HG03103 (cell line): Measurements from ENCODE around the gene CLEC20A.
A peak's percentile ranks its signal among the peaks of the same experiment; 100 is the strongest.

Experiments
- ATAC-seq: cut with Tn5 transposase; IDR thresholded peaks from one replicate; pipeline ENCODE4 v1.9.1; 2021; ENCODE audit warnings: low read depth; ENCODE audit not compliant: unreplicated experiment

The CLEC20A gene

DNA sequence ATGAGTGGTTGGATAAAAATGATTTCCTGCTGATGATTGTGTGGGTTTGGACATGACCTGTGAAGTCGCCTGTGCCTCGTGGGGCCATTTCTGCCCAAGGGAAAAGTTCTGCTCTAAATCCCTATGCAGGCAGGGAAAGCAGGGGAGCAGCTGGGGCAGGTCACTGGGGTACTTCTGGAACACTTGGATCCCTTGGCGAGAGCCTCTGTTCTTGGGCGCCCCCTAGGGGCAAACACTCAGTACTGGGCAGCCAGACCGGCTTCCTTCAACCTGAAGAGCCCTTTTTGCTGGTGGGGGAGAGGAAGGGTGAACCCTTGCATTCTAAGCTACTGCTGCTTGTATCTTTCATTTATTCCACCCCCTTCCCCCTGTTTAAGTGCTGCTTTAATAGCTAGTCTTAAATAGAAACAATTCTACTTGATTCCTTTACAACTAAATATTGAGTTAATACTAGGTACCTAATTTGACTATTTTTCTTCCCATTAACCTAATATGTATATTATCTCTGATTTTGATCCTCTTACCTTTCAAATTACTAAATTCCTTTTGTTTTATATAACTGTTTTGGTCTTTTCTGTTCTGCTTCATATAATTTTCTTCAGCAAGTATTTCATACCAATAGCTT, 5.1 kb upstream of the CLEC20A start:
- peak; percentile 81 for ATAC-seq

DNA sequence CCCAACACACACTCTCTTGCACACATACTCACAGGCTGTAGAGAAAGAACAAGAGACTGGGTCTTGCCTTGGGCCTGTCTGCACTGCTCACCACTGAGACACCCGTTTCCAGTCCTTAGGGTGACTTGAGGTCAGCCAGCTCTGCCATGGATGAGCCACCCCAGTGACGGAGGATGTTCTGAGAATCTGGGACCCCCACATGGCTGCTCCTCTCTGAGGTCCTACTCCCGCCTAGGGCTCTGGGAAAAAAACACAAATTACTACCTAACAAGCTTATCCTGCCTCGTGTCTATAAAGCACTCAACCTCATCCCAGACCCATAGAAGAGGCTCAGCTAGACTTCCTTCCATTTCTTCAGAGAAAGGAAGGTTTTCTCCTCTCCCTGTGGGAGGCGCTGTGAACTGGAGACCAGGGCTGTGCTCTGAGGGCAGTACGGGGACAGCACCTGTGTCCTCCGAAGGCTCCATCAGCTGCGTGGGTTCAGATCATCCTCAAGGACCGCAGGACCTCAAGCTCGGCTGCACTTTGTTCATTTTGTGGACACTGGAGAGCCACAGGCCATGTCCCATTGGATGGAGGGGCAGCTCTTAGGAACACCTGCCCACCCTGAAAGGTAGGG, 4.3 kb upstream of the CLEC20A start:
- ATAC-seq = no peak

DNA sequence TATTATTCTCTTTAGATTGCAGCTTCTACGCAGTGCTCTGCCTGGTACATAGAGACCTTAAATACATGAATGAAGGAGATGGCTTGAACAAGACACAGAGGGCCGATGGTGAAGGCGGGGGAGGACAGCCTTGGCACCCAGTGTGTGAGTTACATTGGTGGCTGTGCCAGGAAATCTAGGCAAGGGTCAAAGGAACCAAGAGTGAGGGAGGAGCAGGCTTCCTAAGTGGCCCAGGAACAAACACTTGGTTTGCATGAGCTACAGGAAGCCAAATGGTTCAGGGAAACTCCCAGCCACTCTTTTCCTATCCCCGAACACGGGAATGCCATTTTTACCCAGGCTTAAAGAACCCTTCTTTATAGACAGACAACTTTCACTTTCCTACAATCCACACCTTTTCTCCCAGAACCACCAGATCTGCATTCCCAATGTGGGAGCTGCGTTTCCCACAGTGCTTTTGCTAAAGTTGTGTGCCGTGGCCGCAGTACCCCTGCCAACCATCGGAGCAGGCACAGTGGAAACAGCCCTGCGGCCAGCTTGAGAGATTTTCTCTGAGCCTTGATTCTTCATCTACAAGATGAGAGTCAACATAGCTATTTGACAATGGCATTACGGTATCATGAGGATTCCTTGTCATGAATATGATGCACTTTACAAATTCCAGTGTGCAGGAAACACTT, 3.5 kb upstream of the CLEC20A start:
- no peak for ATAC-seq

DNA sequence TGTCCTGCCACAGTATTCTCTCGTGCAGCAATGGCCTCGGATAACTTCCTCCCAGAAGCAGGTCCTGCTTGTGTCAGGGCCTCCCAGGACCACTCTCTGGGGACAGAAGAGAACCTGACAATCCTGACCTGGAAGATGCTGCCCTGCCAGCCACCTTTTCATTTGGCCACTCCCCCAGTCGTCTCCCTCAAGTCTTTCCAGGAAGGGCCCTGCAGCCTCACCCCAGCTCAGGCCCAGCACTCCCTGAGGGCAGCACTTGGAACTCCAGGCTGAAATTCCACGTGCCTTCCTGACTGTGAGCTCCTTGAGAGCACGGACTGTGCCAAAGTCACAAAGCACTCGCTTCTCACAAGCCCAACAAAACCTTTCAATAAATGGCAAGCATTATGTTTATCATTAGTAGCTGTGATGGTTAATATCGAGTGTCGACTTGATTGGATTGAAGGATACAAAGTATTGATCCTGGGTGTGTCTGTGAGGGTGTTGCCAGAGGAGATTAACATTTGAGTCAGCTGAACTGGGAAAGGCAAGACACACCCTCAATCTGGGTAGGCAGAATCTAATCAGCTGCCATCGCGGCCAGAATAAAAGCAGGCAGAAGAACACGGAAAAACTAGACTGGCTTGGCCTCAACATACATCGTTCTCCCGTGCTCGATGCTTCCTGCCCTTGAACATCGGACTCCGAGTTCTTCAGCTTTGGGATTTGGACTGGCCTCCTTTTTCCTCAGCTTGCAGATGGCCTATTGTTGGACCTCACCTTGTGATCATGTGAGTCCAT, 2.3 kb upstream of the CLEC20A start:
- ATAC-seq = no peak

DNA sequence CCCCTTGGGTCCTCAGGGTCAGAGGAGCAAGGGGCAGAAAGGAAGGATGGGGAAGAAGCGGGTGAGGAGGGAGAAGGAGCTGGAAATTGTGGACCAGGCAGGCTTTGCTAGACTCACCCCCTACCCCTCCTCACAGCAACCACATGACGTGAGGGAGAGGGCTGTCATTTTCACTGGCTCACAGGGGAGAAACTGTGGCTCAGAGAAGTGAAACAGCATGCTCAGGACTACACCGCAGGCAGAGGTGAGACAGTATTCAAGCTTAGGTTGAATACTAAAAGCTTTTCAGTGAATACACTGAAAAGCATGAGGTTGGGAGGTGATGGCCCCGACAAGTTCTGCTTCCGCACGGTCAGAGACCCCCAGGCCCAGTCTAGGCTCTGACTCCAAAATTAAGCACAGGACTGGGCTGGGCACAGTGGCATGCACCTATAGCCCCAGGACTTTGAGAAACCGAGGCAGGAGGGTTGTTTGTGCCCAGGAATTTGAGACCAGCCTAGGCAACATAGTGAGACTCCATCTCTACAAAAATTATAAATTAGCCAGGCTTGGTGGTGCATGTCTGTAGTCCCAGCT, 1.2 kb upstream of the CLEC20A start:
- ATAC-seq = no peak

DNA sequence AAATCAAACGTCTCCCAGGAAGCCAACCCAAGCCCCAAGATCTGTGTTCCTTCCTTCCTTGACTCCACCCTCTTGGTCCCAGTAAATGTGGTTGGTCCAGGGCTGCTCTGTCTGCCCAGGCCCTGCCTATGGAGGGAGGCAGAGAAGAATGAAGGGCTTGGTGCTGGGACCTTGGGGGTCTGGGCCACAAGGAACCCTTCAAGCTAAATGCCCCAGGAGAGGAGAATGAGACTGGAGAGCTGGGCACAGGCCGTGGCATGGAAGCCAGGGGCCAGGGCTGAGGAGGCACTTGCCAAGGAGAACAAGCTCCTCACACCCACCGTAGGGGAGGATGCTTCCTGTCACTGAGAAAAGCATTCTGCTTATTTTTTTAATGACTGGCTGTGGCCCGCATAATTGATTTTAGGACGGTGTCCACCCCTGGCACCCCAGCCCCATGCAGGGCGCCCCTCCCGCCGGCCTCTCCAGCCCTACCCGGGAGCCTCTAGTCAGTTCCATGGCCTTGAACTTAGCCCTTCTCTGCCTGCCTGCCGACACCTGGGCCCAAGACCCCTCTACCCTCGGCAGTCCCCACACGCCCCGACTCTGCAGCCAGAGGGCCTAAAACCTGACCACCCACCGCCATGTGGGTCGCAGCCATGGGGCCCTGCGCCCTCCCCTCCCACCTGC, 889 bp downstream of the CLEC20A start:
- no peak for ATAC-seq

DNA sequence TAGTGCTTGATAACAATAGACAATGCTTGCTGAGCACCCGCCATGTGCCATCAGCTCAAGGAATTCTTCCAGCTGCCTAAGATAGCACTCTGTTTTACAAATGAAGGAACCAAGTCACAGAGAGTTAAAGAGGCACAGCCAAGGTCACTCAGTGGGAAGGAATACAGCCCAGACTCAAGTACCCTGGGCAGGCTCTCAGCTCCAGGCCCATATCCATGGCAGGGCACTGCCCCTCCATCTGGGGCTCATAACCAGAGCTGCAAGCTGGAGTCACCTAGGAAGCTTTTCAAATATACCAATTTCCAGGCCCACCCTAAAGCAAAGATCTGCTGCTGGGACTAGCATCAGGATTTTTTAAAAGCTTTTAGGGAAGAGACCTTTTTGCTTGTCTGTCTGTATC, 1.6 kb downstream of the CLEC20A start:
- no peak for ATAC-seq

DNA sequence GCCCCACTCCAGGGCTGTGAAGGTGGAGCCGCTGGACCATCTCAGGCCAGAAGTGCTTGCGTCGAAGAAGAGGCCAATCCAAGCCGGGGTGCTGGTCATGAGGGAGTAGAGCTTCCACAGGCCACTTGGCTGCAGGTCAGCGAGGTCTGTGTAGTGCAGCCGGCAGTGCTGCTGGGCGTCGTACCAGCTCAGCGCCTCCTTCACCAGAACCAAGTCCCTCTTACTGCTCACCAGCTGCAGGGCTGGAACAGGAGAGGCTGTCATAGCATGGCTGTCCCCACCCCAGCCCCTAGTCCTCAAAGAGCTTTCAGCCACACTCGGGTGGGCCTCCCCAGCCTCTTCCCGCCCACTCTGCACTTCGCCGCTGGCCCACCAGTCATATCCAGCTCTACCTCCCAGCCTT, 2.2 kb downstream of the CLEC20A start:
- ATAC-seq = no peak

DNA sequence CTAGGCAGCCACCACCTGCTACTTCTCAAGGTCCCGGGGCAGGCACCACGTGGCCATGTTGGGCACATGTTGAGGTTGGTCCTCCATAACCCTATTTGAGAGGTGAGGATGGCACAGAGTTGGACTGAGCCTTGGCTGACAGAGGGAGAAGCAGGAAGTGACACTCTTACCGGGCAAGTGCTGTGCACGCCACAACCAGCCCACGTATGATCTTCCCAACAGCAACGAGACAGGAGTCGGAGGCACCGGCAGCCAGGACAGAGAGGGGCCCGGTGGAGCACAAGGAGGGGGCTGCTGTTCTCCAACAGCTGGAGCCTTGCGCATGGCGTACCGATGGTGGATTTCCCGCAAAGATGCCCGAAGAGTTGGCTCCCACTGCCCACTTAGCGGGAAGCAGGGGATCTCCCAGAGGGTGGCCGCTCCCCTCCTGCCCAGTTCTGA, 3.4 kb downstream of the CLEC20A start:
- no peak for ATAC-seq

DNA sequence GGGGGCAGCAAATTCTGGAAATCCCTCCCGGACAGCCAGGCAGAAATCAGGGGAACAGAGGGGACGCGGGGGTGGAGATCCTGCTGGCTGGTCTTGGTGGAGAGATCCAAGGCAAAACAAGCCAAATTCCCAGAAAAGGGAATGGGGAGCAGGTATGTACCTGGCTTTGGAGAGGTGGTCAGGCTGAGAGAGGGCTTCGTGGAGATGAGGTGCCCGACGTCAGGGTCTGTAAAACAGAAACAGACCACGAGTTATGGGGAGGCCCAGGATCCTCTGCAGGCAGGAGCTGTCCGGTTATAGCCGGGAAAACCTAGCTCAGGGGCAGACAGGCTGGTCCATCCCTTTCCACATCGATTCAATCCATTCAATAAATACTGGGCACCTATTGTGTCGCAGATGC, 4.4 kb downstream of the CLEC20A start:
- ATAC-seq = no peak

DNA sequence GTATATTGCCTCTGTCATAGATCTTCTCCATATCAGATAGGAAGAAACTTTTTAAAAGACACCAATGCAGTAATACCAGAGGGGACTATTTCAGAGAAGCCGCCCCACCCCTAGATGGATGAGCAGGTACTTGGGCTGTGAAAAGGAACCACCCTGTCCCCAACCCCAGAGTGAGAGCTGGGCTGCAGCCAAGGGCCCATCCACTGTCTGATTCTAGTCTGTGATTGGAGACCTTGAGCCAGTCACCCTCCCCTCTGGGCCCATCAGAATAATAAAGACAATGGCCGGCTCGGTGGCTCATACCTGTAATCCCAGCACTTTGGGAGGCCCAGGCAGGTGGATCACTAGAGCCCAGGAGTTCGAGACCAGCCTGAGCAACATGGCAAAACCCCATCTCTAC, 5.0 kb downstream of the CLEC20A start:
- no peak for ATAC-seq

DNA sequence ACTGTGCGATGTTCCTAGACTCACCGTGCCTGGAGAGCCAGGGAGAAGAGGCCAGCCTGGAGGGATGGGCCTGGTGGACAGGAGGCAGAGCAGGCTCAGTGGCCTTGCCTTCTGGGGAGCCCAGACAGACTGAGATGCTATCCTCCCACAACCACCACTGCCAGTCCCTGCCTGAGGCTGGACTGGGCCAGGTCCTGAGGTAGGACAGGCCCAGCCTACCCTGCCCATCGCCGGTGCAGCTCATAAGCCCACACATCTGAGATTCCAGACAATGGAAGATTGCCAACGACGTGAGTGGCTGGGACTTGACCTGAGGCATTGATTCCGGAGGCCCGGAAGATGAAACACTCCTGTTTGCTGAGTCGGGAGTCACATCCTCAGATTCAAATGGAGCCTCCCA, 5.8 kb downstream of the CLEC20A start:
- no peak for ATAC-seq

DNA sequence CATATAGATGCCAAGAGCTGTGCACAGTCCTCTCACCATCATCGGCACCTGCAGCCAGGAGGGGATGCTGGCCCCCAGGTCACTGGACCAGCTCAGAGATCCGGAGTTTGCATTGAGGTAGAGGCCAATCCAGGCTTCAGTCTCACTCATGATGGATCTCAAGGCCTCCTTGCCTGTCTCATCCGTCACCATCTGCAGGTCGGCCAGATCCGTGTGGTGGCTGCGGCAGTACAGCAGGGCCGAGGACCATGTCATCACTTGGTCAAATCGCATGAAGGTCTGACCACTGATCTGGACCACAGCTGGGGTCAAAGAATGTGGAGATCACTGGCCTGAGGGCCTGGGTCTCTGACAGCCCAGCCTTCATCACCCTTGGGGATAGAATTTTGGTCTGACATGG, 6.6 kb downstream of the CLEC20A start:
- ATAC-seq = no peak

DNA sequence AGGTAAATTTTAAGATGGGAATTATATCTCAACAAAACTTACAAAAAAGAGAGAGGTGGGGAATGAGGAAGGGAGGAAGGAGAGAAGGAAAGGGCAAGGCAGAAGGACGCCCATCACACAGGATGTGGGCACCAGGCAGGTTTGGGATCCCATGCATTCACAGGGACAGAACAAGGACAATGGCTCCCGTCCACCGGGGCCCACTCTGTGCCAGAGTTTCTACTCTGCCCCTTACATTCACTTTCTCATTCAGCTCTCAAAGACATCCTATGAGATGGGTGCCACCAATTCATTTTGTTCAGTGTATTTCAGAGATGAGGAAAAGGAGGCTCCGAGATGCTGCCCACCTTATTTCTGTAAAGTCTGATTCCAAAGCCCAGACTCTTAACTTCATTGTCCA, 7.4 kb downstream of the CLEC20A start:
- ATAC-seq = no peak

DNA sequence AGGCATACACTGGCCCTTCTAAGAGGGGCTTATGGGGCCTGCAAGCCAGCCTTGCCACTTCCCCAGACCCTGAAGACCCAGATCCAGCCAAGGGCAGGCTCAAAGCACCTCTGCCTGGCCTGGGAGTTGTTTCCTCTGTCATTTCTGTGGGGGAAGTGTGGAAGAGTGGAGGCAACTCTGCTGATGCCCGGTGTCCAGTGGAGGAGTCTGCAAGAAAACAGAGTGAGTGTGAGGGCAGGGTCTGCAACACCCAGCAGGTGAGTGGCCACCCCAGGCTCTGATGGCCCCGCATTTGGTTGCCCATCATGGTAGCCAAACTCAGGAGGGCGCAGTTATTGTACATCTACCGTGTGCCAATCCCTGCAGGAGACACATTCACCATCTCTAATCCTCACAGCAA, 8.4 kb downstream of the CLEC20A start:
- ATAC-seq = no peak

DNA sequence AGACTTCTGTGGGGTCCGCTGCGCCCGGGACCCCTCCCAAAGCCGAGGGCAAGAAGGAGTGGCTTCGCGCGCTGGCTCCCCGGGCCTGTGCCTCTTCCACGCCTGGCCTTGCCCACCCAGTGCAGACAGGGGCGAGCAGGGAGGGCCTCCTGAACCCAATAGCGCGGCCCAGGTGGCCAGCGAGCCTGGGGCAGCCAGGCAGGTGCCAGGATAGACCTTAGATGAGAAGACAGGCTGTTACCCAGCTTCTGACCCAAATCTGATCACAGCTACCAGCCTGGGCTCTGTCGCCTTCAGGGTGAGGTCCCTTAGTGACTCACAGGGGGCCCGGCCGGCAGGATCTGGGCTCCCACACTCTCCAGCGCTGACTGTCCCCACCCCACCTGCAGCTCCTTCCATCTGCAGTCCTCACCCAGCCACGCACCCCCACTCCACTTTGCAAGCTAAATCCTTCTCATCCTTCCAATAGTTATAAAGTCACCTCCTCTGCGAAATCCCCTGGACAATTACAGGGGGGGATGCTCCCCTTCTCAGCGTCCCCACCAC, 9.6 kb downstream of the CLEC20A start:
- no peak for ATAC-seq

DNA sequence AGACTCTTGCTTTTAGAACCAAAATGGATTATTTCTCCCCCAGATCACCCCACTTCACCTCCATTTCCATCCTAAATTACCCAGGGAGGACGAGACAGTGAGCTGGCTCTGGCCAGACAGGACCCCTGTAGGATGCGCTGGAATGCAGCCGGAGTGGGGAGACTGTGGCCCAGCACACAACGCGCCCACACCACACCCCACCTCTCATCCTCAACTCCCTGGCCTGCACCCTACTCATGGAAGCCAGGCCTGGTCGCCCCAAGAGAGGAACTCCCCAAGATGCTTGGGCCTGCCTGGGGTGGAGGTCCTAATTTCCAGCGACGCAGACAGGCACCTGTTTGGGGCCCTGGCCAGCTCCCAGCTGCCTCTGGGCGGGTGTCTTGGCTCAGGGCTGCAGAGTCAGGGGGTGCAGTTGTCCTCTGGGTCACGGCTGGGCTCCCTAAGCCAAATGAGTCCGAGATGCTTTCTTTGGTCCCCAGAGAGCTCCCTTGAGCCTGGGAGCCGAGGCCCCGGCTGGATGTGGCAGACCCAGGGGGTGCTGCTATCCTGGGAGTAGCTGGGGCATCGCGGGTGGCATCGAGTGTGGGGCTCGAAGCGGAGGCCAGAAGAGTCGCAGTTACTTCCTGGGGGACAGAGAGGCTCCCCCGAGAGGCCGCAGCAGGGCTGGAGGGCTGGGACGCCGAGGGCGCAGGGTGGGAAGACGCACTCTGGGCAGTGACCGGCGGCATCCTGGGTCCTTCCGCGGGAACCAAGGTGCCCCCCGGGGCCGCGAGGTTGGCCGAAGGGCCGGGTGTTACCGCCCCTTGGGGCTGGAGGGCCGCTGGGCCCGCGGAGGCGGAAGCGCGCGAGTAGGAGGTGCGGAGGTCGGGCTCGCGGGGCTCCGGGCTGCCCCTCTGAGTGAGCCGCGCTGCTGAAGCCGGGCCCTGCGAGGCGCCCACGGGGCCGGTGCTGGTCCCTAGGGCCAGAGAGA, 10.4 kb downstream of the CLEC20A start:
- ATAC-seq = no peak

DNA sequence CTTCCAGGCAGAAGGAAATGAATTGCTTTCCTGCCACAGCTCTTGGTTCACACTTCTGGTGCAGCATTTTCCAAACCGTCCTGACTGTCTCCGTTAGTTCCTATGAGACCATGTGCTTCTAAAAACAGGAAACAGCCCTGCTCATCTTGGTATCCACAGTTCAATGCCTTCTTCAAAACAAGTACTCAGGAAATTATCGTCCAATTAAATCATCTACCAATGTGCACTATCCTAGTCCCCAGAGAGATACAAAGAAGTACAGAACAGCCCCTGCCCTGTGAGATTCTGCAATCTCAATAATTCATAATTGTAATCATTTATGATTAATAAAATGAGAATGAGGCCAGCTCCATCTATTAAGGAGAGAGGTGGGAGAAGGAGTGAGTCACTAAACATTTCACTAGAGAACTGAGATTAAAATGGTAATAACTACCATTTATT, 11.2 kb downstream of the CLEC20A start:
- no peak for ATAC-seq

DNA sequence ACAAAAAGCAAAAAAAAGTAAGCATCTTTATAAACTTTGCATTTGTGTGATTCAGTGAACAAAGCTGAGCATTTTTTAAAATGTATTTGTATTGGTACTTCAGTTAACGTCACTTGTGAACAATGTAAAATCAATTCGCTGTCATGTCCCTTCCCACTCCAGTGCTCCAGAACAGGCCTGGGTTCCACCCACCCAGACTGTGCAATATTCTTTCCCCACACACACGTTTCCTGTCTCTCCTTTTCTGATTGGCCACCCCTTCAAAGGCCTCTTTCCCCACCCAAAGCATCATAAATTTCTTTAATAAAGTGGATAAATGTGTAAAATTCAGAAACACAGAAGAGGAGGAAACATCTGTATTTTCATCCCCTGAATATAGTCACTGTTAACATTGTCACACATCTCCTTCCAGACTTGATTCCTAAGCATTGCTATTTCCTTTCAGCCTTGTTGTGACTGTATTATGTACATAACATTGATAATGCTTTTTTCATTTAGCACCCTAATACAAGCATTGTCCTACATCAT, 12.0 kb downstream of the CLEC20A start:
- ATAC-seq = no peak
